Vagina (tissue), 2 donors: ENCODE data around the gene BCAS1.

Source experiments
- CTCF ChIP-seq, 3 experiments: fragments of 450-650 bp in 2 of 3; fragments of 200-600 bp in 1 of 3; sonication (generic) in 1 of 3; IDR thresholded peaks; one replicate each; pipeline ENCODE4 v1.5.1; 2017 to 2019; ENCODE audit warnings: antibody characterized with exemption in 3 of 3, mild to moderate bottlenecking in 2 of 3, moderate library complexity in 2 of 3
- POLR2A ChIP-seq, 2 donors: fragments of 450-650 bp; IDR thresholded peaks; one replicate each; pipeline ENCODE4 v1.6.1; 2017; ENCODE audit warnings: antibody characterized with exemption in 2 of 2, mild to moderate bottlenecking in 2 of 2, moderate library complexity in 2 of 2

GRCh38 chr20:53931597-53931996, 138.8 kb downstream of the BCAS1 start:
- TF ChIP-seq POLR2A (IDR thresholded peaks at IDR 0.05): no peak
- no peak for TF ChIP-seq CTCF (IDR thresholded peaks at IDR 0.05)
